Sigmoid colon (tissue), 7 donors: ENCODE measurements around the gene ACTR5. TPM values are rescaled to one million over a fixed set of nuclear protein-coding genes. Genes with fewer than 3 reads are reported as not detected.

Experiments used
- DNase-seq: peaks from one replicate; pipeline ENCODE4 v3.0.0-alpha.2; 2019
- H3K27ac ChIP-seq, 4 donors: fragments of 200-600 bp; sonication (generic); one replicate each; pipeline ENCODE4 v1.5.1; 2016 to 2019; ENCODE audit warnings: mild to moderate bottlenecking in 1 of 4
- H3K27me3 ChIP-seq, 3 donors: fragments of 200-600 bp; sonication (generic); one replicate each; pipeline ENCODE4 v1.5.1; 2019; ENCODE audit warnings: mild to moderate bottlenecking in 1 of 3
- H3K36me3 ChIP-seq, 4 donors: fragments of 200-600 bp; sonication (generic); one replicate each; pipeline ENCODE4 v1.5.1; 2016 to 2019
- H3K4me1 ChIP-seq, 4 donors: fragments of 200-600 bp; sonication (generic); one replicate each; pipeline ENCODE4 v1.5.1; 2017 to 2019
- H3K4me3 ChIP-seq, 4 donors: fragments of 200-600 bp; sonication (generic); one replicate each; pipeline ENCODE4 v1.5.1; 2017 to 2019; ENCODE audit warnings: mild to moderate bottlenecking in 2 of 4, moderate library complexity in 1 of 4
- H3K9me3 ChIP-seq, 4 donors: fragments of 200-600 bp in 3 of 4; sonication (generic) in 3 of 4; one replicate each; pipeline versions ENCODE4 v1.5.1 to v1.6.1; 2013 to 2019
- CTCF ChIP-seq, 4 experiments: fragments of 450-650 bp in 3 of 4; fragments of 200-600 bp in 1 of 4; IDR thresholded peaks; one replicate each; pipeline ENCODE4 v1.5.1; 2016 to 2019; ENCODE audit warnings: antibody characterized with exemption in 4 of 4, mild to moderate bottlenecking in 3 of 4, moderate library complexity in 2 of 4
- EP300 ChIP-seq, 4 donors: sonication (generic); formaldehyde crosslinking; IDR thresholded peaks; one replicate each; pipeline ENCODE4 v1.6.1; 2017; ENCODE audit warnings: antibody characterized with exemption in 4 of 4
- POLR2A ChIP-seq, 2 donors: fragments of 450-650 bp; IDR thresholded peaks; one replicate each; pipeline ENCODE4 v1.6.1; 2016; ENCODE audit warnings: antibody characterized with exemption in 2 of 2, mild to moderate bottlenecking in 2 of 2, moderate library complexity in 2 of 2
- POLR2AphosphoS5 ChIP-seq, 4 donors: sonication (generic); formaldehyde crosslinking; IDR thresholded peaks; one replicate each; pipeline ENCODE4 v1.6.1; 2017; ENCODE audit warnings: antibody characterized with exemption in 4 of 4
- WGBS, 2 donors: extraction: QIAGEN DNeasy Blood & Tissue Kit; methylation state at CpG; one replicate each; pipeline ENCODE4 v1.1.7; 2013; 5-methylcytosine and 5-hydroxymethylcytosine counted together
- intact Hi-C: fragments of 100-400 bp; cut with DNase I; formaldehyde crosslinking; loops from one replicate; pipeline ENCODE4 v1.15.1; 2023
- polyA plus RNA-seq, 3 donors: library from polyadenylated mRNA; stranded (reverse); fragments of 200-250 nt; gene quantifications; one replicate each; pipeline ENCODE4 v1.2.3, GENCODE V29; 2013
- total RNA-seq, 4 donors: library from RNA; depleted of rRNA; stranded (reverse); fragments of >200 nt; gene quantifications; one replicate each; pipeline ENCODE4 v1.1.0, GENCODE V29; 2016
- donor health status: healthy with polysubstance abuse.
- donor health status: Bipolar disorder and iron deficiency.
- donor health status: healthy.

The ACTR5 gene
- total and polyA plus RNA-seq, 7 donors: 1.8 to 10.0 (median 6.4) TPM

GRCh38 chr20:38722683-38723016 lies 25.6 kb upstream of the ACTR5 start:
- intact Hi-C loops: no loop called here
- no peaks in the 10 kb centered on the region for H3K9me3 ChIP-seq
- 2 to 10% methylated on average over 7 of the region's 7 CpGs for WGBS, 2 donors
- H3K27ac ChIP-seq: no peak overlapping the region
- H3K27me3 ChIP-seq: peaks cover 41 to 100% (median 74%) of the 10 kb centered on the region in 3 donors
- TF ChIP-seq POLR2A (IDR thresholded peaks at IDR 0.05) (no peak), CTCF (IDR thresholded peaks at IDR 0.05) (no peak), POLR2AphosphoS5 (IDR thresholded peaks at IDR 0.05) (no peak), EP300 (IDR thresholded peaks at IDR 0.05) (no peak)
- peaks cover 0 to 33% (median 21%) of the 10 kb centered on the region in 4 donors for H3K4me1 ChIP-seq
- H3K36me3 ChIP-seq: no peaks in the 10 kb centered on the region
- no peak overlapping the region for H3K4me3 ChIP-seq
- DNase-seq: no peak

- Histone ChIP-seq H3K27ac (no peak overlapping the region), H3K4me1 (peaks cover 0 to 35% (median 23%) of the 10 kb centered on the region in 4 donors), H3K4me3 (no peak overlapping the region), H3K27me3 (peaks cover 43 to 100% (median 80%) of the 10 kb centered on the region in 3 donors), H3K36me3 (no peaks in the 10 kb centered on the region), H3K9me3 (no peaks in the 10 kb centered on the region)
- intact Hi-C loops: no loop called here
- DNase-seq: no peak
- TF ChIP-seq POLR2A (IDR thresholded peaks at IDR 0.05) (no peak), EP300 (IDR thresholded peaks at IDR 0.05) (no peak), CTCF (IDR thresholded peaks at IDR 0.05) (no peak), POLR2AphosphoS5 (IDR thresholded peaks at IDR 0.05) (no peak)
- WGBS, 2 donors: 3 to 10% methylated on average over 56 of the region's 56 CpGs
Measured at GRCh38 chr20:38723017-38723847, 25.0 kb upstream of the ACTR5 start.

GRCh38 chr20:38723848-38724625 lies 24.2 kb upstream of the ACTR5 start, which contains the start of gene SLC32A1:
TSS of gene SLC32A1 (plus strand) at chr20:38724486. CDS start at chr20:38724725, 239 bp downstream.
- 3 to 12% methylated on average over 76 of the region's 76 CpGs for WGBS, 2 donors

GRCh38 chr20:38724626-38725147 lies 23.6 kb upstream of the ACTR5 start:
- TF ChIP-seq EP300 (IDR thresholded peaks at IDR 0.05) (no peak), CTCF (IDR thresholded peaks at IDR 0.05) (no peak), POLR2A (IDR thresholded peaks at IDR 0.05) (no peak), POLR2AphosphoS5 (IDR thresholded peaks at IDR 0.05) (no peak)
- H3K4me3 ChIP-seq: no peak overlapping the region
- no peaks in the 10 kb centered on the region for H3K9me3 ChIP-seq
- no peaks in the 10 kb centered on the region for H3K36me3 ChIP-seq
- H3K27me3 ChIP-seq: peaks cover 53 to 100% (median 88%) of the 10 kb centered on the region in 3 donors
- no peak overlapping the region for H3K27ac ChIP-seq
- intact Hi-C loops: no loop called here
- peaks cover 0 to 45% (median 26%) of the 10 kb centered on the region in 4 donors for H3K4me1 ChIP-seq
- 5 to 15% methylated on average over 46 of the region's 46 CpGs for WGBS, 2 donors
- no peak for DNase-seq

More at GRCh38 chr20:38723848-38724625, 24.2 kb upstream of the ACTR5 start, which contains the start of gene SLC32A1:
- peaks cover 47 to 100% (median 88%) of the 10 kb centered on the region in 3 donors for H3K27me3 ChIP-seq
- no peaks in the 10 kb centered on the region for H3K36me3 ChIP-seq
- DNase-seq: no peak
- no peak within 1 kb of the TSS for H3K27ac ChIP-seq
- H3K4me3 ChIP-seq: no peak within 1 kb of the TSS
- intact Hi-C loops: no loop called here
- TF ChIP-seq POLR2A (IDR thresholded peaks at IDR 0.05): no peak
- TF ChIP-seq POLR2AphosphoS5 (IDR thresholded peaks at IDR 0.05): no peak
- TF ChIP-seq CTCF (IDR thresholded peaks at IDR 0.05): no peak
- no peak for TF ChIP-seq EP300 (IDR thresholded peaks at IDR 0.05)
- peaks cover 0 to 41% (median 25%) of the 10 kb centered on the region in 4 donors for H3K4me1 ChIP-seq
- H3K9me3 ChIP-seq: no peaks in the 10 kb centered on the region
